Suprapubic skin (tissue), 4 donors: ENCODE measurements around the gene ALDH7A1. TPM values are rescaled to one million over a fixed set of nuclear protein-coding genes. Genes with fewer than 3 reads are reported as not detected.

ENCODE experiments used
- DNase-seq, 2 donors: peaks; one replicate each; pipeline ENCODE4 v3.0.0-alpha.2; 2019; ENCODE audit warnings: low spot score in 2 of 2
- H3K27ac ChIP-seq: fragments of 200-600 bp; sonication (generic); one replicate; pipeline ENCODE4 v1.5.1; 2019
- H3K27me3 ChIP-seq: fragments of 200-600 bp; sonication (generic); one replicate; pipeline ENCODE4 v1.5.1; 2019
- H3K36me3 ChIP-seq: fragments of 200-600 bp; sonication (generic); one replicate; pipeline ENCODE4 v1.5.1; 2019
- H3K4me1 ChIP-seq: fragments of 200-600 bp; sonication (generic); one replicate; pipeline ENCODE4 v1.5.1; 2019
- H3K4me3 ChIP-seq: fragments of 200-600 bp; sonication (generic); one replicate; pipeline ENCODE4 v1.5.1; 2019; ENCODE audit warnings: mild to moderate bottlenecking
- H3K9me3 ChIP-seq: fragments of 200-600 bp; sonication (generic); one replicate; pipeline ENCODE4 v1.5.1; 2019
- CTCF ChIP-seq, 2 donors: fragments of 200-600 bp in 1 of 2; fragments of 450-650 bp in 1 of 2; sonication (generic) in 1 of 2; IDR thresholded peaks; one replicate each; pipeline ENCODE4 v1.5.1; 2016 to 2019; ENCODE audit warnings: antibody characterized with exemption in 2 of 2, mild to moderate bottlenecking in 1 of 2, moderate library complexity in 1 of 2
- EP300 ChIP-seq: sonication (generic); formaldehyde crosslinking; IDR thresholded peaks from one replicate; pipeline ENCODE4 v1.6.1; 2017; ENCODE audit warnings: antibody characterized with exemption
- POLR2A ChIP-seq, 2 donors: fragments of 450-650 bp; IDR thresholded peaks; one replicate each; pipeline ENCODE4 v1.6.1; 2017; ENCODE audit warnings: antibody characterized with exemption in 2 of 2, mild to moderate bottlenecking in 2 of 2, moderate library complexity in 2 of 2
- POLR2AphosphoS5 ChIP-seq, 3 donors: sonication (generic); formaldehyde crosslinking; IDR thresholded peaks; one replicate each; pipeline ENCODE4 v1.6.1; 2017; ENCODE audit warnings: antibody characterized with exemption in 3 of 3
- WGBS: methylation state at CpG from one replicate; pipeline ENCODE4 v1.1.5; 2018; 5-methylcytosine and 5-hydroxymethylcytosine counted together
- total RNA-seq, 4 donors: library from RNA; depleted of rRNA; stranded (reverse); fragments of >200 nt; gene quantifications; one replicate each; pipeline ENCODE4 v1.1.0, GENCODE V29; 2016

ALDH7A1 gene
- total RNA-seq, 4 donors from 2014 or later: 28.5 to 71.2 (median 43.5) TPM

- no peak overlapping the region for H3K27ac ChIP-seq
- no peak overlapping the region for H3K4me3 ChIP-seq
- H3K36me3 ChIP-seq: peaks cover 80% of the 10 kb centered on the region
- no peaks in the 10 kb centered on the region for H3K4me1 ChIP-seq
- no peaks in the 10 kb centered on the region for H3K27me3 ChIP-seq
- TF ChIP-seq POLR2A (IDR thresholded peaks at IDR 0.05) (no peak), CTCF (IDR thresholded peaks at IDR 0.05) (no peak), POLR2AphosphoS5 (IDR thresholded peaks at IDR 0.05) (no peak), EP300 (no peak)
- no peaks in the 10 kb centered on the region for H3K9me3 ChIP-seq
- WGBS: 76% methylated on average over 4 of the region's 5 CpGs
- no peak for DNase-seq
These were observed 17.6 kb downstream of the ALDH7A1 start for GRCh38 chr5:126577415-126577814.

GRCh38 chr5:126576974-126577373 lies 18.0 kb downstream of the ALDH7A1 start:
- no peaks in the 10 kb centered on the region for H3K4me1 ChIP-seq
- H3K9me3 ChIP-seq: no peaks in the 10 kb centered on the region
- DNase-seq: no peak
- TF ChIP-seq POLR2A (IDR thresholded peaks at IDR 0.05) (no peak), CTCF (IDR thresholded peaks at IDR 0.05) (no peak), EP300 (no peak)
- H3K27me3 ChIP-seq: no peaks in the 10 kb centered on the region
- H3K4me3 ChIP-seq: no peak overlapping the region
- peaks cover 78% of the 10 kb centered on the region for H3K36me3 ChIP-seq
- H3K27ac ChIP-seq: no peak overlapping the region
- WGBS: 53% methylated on average over 5 of the region's 5 CpGs

- no peaks in the 10 kb centered on the region for H3K4me1 ChIP-seq
- H3K4me3 ChIP-seq: no peak overlapping the region
- no peak for DNase-seq
- no peak overlapping the region for H3K27ac ChIP-seq
- H3K36me3 ChIP-seq: peaks cover 74% of the 10 kb centered on the region
- 87% methylated on average over 10 of the region's 10 CpGs for WGBS
- no peaks in the 10 kb centered on the region for H3K9me3 ChIP-seq
- H3K27me3 ChIP-seq: no peaks in the 10 kb centered on the region
- TF ChIP-seq CTCF (IDR thresholded peaks at IDR 0.05) (no peak), EP300 (no peak), POLR2AphosphoS5 (IDR thresholded peaks at IDR 0.05) (no peak), POLR2A (IDR thresholded peaks at IDR 0.05) (no peak)
These were observed 19.4 kb downstream of the ALDH7A1 start for GRCh38 chr5:126575644-126576043.

GRCh38 chr5:126568206-126568755 lies 26.7 kb downstream of the ALDH7A1 start:
- TF ChIP-seq EP300 (no peak), POLR2AphosphoS5 (IDR thresholded peaks at IDR 0.05) (no peak), CTCF (IDR thresholded peaks at IDR 0.05) (no peak), POLR2A (IDR thresholded peaks at IDR 0.05) (no peak)
- DNase-seq: no peak
- Histone ChIP-seq H3K27ac (no peak overlapping the region), H3K4me3 (no peak overlapping the region), H3K9me3 (no peaks in the 10 kb centered on the region), H3K4me1 (no peaks in the 10 kb centered on the region), H3K27me3 (no peaks in the 10 kb centered on the region), H3K36me3 (peaks cover 55% of the 10 kb centered on the region)
- WGBS: 96% methylated on average over 4 of the region's 4 CpGs

GRCh38 chr5:126562823-126563222 lies 32.2 kb downstream of the ALDH7A1 start:
- Histone ChIP-seq H3K27me3 (no peaks in the 10 kb centered on the region), H3K9me3 (no peaks in the 10 kb centered on the region), H3K4me1 (no peaks in the 10 kb centered on the region), H3K36me3 (peaks cover 55% of the 10 kb centered on the region), H3K4me3 (no peak overlapping the region), H3K27ac (no peak overlapping the region)
- no peak for DNase-seq
- no peak for TF ChIP-seq CTCF (IDR thresholded peaks at IDR 0.05)
- TF ChIP-seq POLR2A (IDR thresholded peaks at IDR 0.05): no peak
- no peak for TF ChIP-seq POLR2AphosphoS5 (IDR thresholded peaks at IDR 0.05)
- TF ChIP-seq EP300: no peak
- 73% methylated on average over 2 of the region's 2 CpGs for WGBS
